IMR-90 (cell line): Measurements from ENCODE around the gene ARPC5. TPM values are rescaled to one million over a fixed set of nuclear protein-coding genes. Genes with fewer than 3 reads are reported as not detected.

Experiments
- ATAC-seq: fragments of 200-7000 bp; cut with Tn5 transposase; 2 replicates; pipeline ENCODE4 v1.9.1; 2020; ENCODE audit warnings: low read depth, mild to moderate bottlenecking, moderate library complexity
- BruUV-seq: library from RNA; stranded (reverse); fragments of 400-500 nt; replicated peaks from 2 replicates; lab custom pipeline; 2021; lab: Mats Ljungman, UMichigan
- CTCF ChIA-PET: fragments of 300-600 bp; formaldehyde crosslinking; extraction: SDS; loops from one replicate; lab custom pipeline; 2021; ENCODE audit warnings: antibody characterized with exemption; lab: Yijun Ruan, JAX
- POLR2A ChIA-PET: fragments of 300-600 bp; sonication (Branson Sonifier 250); formaldehyde crosslinking; loops from one replicate; lab custom pipeline; 2022; ENCODE audit warnings: antibody characterized with exemption; ENCODE audit not compliant: unreplicated experiment; lab: Charles Lee
- DNase-seq: peaks from one replicate; pipeline ENCODE4 v3.0.0; 2013
- H2AFZ ChIP-seq: replicated peaks from 2 replicates; pipeline ENCODE3; 2013; ENCODE audit warnings: low read length, mild to moderate bottlenecking; ENCODE audit not compliant: poor library complexity
- H2AK5ac ChIP-seq: 2 replicates; pipeline ENCODE4 v1.6.1; 2013; ENCODE audit warnings: low read depth, low read length, inconsistent platforms
- H2AK9ac ChIP-seq: replicated peaks from 2 replicates; pipeline ENCODE3; 2013; ENCODE audit warnings: mild to moderate bottlenecking, low read depth, low read length, moderate library complexity; ENCODE audit not compliant: poor library complexity
- H2BK120ac ChIP-seq: 2 replicates; pipeline ENCODE4 v1.6.1; 2013; ENCODE audit warnings: low read depth, low read length, inconsistent platforms
- H2BK15ac ChIP-seq: 3 replicates; pipeline ENCODE4 v1.6.1; 2013; ENCODE audit warnings: low read depth, low read length, inconsistent platforms
- H2BK20ac ChIP-seq: 2 replicates; pipeline ENCODE4 v1.6.1; 2013; ENCODE audit warnings: low read depth, mild to moderate bottlenecking, inconsistent platforms, low read length, moderate library complexity
- H2BK5ac ChIP-seq: 2 replicates; pipeline ENCODE4 v1.6.1; 2013; ENCODE audit warnings: mild to moderate bottlenecking, low read depth, low read length, inconsistent platforms; ENCODE audit not compliant: poor library complexity, severe bottlenecking
- H3K14ac ChIP-seq: replicated peaks from 2 replicates; pipeline ENCODE4 v1.6.1; 2013; ENCODE audit warnings: low read depth, low read length, inconsistent platforms
- H3K18ac ChIP-seq: 2 replicates; pipeline ENCODE4 v1.6.1; 2013; ENCODE audit warnings: low read depth, low read length, control low read depth
- H3K23ac ChIP-seq: 2 replicates; pipeline ENCODE4 v1.6.1; 2013; ENCODE audit warnings: low read depth, low read length, inconsistent platforms
- H3K27ac ChIP-seq: 2 replicates; pipeline ENCODE4 v1.5.1; 2013; ENCODE audit warnings: mild to moderate bottlenecking, control low read depth, low read length; ENCODE audit not compliant: insufficient read depth
- H3K27me3 ChIP-seq: 2 replicates; pipeline ENCODE4 v1.6.1; 2013; ENCODE audit warnings: low read length; ENCODE audit not compliant: control insufficient read depth, insufficient read depth
- H3K36me3 ChIP-seq: 2 replicates; pipeline ENCODE4 v1.6.1; 2013; ENCODE audit warnings: low read length, mixed read lengths; ENCODE audit not compliant: control insufficient read depth, insufficient read depth
- H3K4ac ChIP-seq: 2 replicates; pipeline ENCODE4 v1.6.1; 2013; ENCODE audit warnings: low read depth, low read length, inconsistent platforms
- H3K4me1 ChIP-seq: 2 replicates; pipeline ENCODE4 v1.6.1; 2013; ENCODE audit warnings: low read length, mixed read lengths; ENCODE audit not compliant: control insufficient read depth, insufficient read depth
- H3K4me2 ChIP-seq: 2 replicates; pipeline ENCODE4 v1.6.1; 2013; ENCODE audit warnings: low read depth, mild to moderate bottlenecking, control low read depth, low read length, moderate library complexity
- H3K4me3 ChIP-seq: 2 replicates; pipeline ENCODE4 v1.5.1; 2013; ENCODE audit warnings: low read depth, mild to moderate bottlenecking, control low read depth, low read length, moderate library complexity; ENCODE audit not compliant: insufficient read depth
- H3K56ac ChIP-seq: 2 replicates; pipeline ENCODE4 v1.6.1; 2013; ENCODE audit warnings: low read length, inconsistent platforms; ENCODE audit not compliant: insufficient read depth; ENCODE audit errors: extremely low read depth
- H3K79me1 ChIP-seq, 2 experiments: 2 replicates each; pipeline ENCODE4 v1.6.1; 2013; ENCODE audit warnings: low read length in 2 of 2, inconsistent platforms in 1 of 2, low read depth in 1 of 2
- H3K9ac ChIP-seq: 2 replicates; pipeline ENCODE4 v1.6.1; 2013; ENCODE audit warnings: low read depth, low read length, control low read depth
- H3K9me1 ChIP-seq: 2 replicates; pipeline ENCODE4 v1.6.1; 2013; ENCODE audit warnings: low read length, inconsistent platforms; ENCODE audit not compliant: insufficient read depth
- H3K9me3 ChIP-seq: 2 replicates; pipeline ENCODE4 v1.6.1; 2013; ENCODE audit warnings: low read length; ENCODE audit not compliant: control insufficient read depth, insufficient read depth
- H4K20me1 ChIP-seq: 2 replicates; pipeline ENCODE4 v1.6.1; 2013; ENCODE audit warnings: low read length, inconsistent platforms; ENCODE audit not compliant: insufficient read depth
- H4K5ac ChIP-seq: 2 replicates; pipeline ENCODE4 v1.6.1; 2013; ENCODE audit warnings: mild to moderate bottlenecking, low read depth, low read length, control low read depth
- H4K8ac ChIP-seq, 2 experiments: 2 replicates each; pipeline ENCODE4 v1.6.1; 2013; ENCODE audit warnings: low read depth in 2 of 2, low read length in 2 of 2, control low read depth in 1 of 2, inconsistent platforms in 1 of 2
- H4K91ac ChIP-seq: 2 replicates; pipeline ENCODE4 v1.6.1; 2013; ENCODE audit warnings: low read depth, low read length, inconsistent platforms; ENCODE audit not compliant: insufficient read depth
- MAZ ChIP-seq: IDR thresholded peaks from 2 replicates; pipeline ENCODE4 v1.6.1; 2012; ENCODE audit warnings: low read depth, mild to moderate bottlenecking, low read length, improper control_type of control experiment, moderate library complexity, borderline replicate concordance
- MXI1 ChIP-seq: IDR thresholded peaks from 2 replicates; pipeline ENCODE4 v1.6.1; 2012; ENCODE audit warnings: low read depth, mild to moderate bottlenecking, low read length, moderate library complexity, borderline replicate concordance
- NFE2L2 ChIP-seq: fragments of 150-350 bp; IDR thresholded peaks from 2 replicates; pipeline ENCODE4 v1.6.1; 2016; ENCODE audit warnings: low read depth, mild to moderate bottlenecking, low read length
- RFX5 ChIP-seq: IDR thresholded peaks from 2 replicates; pipeline ENCODE4 v1.8.0; 2012; ENCODE audit warnings: low read depth, mild to moderate bottlenecking, low read length, moderate library complexity
- WGBS, 2 experiments: methylation state at CpG; one replicate each; pipeline versions ENCODE4 v1.1.5 to v1.1.7; 2013; ENCODE audit warnings: missing lambda C conversion rate in 2 of 2; ENCODE audit not compliant: insufficient read length in 1 of 2; ENCODE audit errors: extremely low coverage in 2 of 2; 5-methylcytosine and 5-hydroxymethylcytosine counted together
- dilution Hi-C: fragments of 300-500 bp; cut with HindIII; formaldehyde crosslinking; loops from one replicate; pipeline ENCODE4 v1.14.3; 2018; ENCODE audit warnings: low sequenced_read_pairs; ENCODE audit not compliant: unreplicated experiment
- in situ Hi-C: fragments of 300-500 bp; cut with MboI; formaldehyde crosslinking; loops from 3 replicates; pipeline ENCODE4 v1.14.3; 2019; ENCODE audit warnings: low sequenced_read_pairs, inconsistent platforms, mixed read lengths
- intact Hi-C: fragments of 100-400 bp; cut with micrococcal nuclease; formaldehyde crosslinking; loops from 2 replicates; pipeline ENCODE4 v1.10.0; 2022
- polyA plus RNA-seq, 3 experiments: library from polyadenylated mRNA; depleted of rRNA; stranded (reverse); fragments of >200 nt; gene quantifications; 2 replicates each; pipeline ENCODE4 v1.2.3, GENCODE V29; 2012; ENCODE audit warnings: low replicate concordance in 1 of 3
- total RNA-seq: library from RNA; depleted of rRNA; stranded (reverse); fragments of >200 nt; gene quantifications from 2 replicates; pipeline ENCODE4 v1.2.3, GENCODE V29; 2012
- TF ChIP-seq, protein P1 (sequence below): conservative IDR thresholded peaks from 2 replicates; pipeline ENCODE4 v1.5.1; 2012; ENCODE audit warnings: mild to moderate bottlenecking, low read depth, low read length, improper control_type of control experiment
- TF ChIP-seq, protein P2 (sequence below): fragments of 150-350 bp; IDR thresholded peaks from 2 replicates; pipeline ENCODE4 v1.6.1; 2017; ENCODE audit warnings: mild to moderate bottlenecking, antibody characterized with exemption, low read length, low read depth

Gene ARPC5
- total and polyA plus RNA-seq, 2 of the 4 experiments (the other 2 are of a cell fraction) = 132 to 212 TPM

DNA sequence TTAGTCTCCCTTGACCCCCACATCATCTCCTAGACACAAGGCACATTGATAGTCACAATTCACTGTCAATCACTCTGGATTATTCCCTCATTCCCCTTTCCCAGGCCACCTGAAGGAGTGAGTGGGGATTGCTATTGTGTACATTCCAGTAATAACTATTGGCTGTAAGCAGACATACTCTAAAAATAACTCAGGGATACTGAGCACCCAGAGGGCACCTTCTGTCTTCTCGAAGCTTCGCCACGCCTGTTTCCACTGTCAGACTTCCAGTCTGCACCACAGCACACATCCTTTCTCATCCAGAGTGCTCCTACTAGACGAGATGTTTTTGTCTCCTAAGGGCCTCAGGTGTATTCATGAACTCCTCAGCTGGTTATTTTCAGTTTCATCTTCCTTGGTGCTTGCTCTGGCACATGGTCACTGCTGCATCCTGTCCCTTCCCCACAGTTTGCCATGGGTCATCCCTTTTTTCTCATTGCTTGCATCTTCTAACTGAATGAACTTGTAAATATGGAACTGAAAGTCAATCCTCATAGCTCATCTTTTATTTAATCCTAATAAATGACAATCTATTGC, 18.4 kb upstream of the ARPC5 start:
- ChIA-PET CTCF (interaction anchor here (0.5 to 4.2 kb wide), 2 partner anchors 262 to 731 kb away, joined by 3 to 55 read pairs; no protein-coding TSS in a partner anchor), POLR2A (no interaction called here)
- Histone ChIP-seq H3K9me1 (no peaks in the 10 kb centered on the region), H4K91ac (no peak overlapping the region), H2AK5ac (no peak overlapping the region; the same call in 1 of the 2 replicates), H2BK20ac (no peak overlapping the region), H3K4ac (no peak overlapping the region), H3K36me3 (no peaks in the 10 kb centered on the region), H3K4me2 (no peak overlapping the region), H2AFZ (no peak overlapping the region), H4K20me1 (no peaks in the 10 kb centered on the region), H3K18ac (no peak overlapping the region), H3K79me1 (peaks cover 2 to 5% of the 10 kb centered on the region in 2 experiments; a peak in 1 of 4 replicates), H2BK15ac (no peak overlapping the region), H2BK5ac (no peak overlapping the region), H3K27ac (no peak overlapping the region), H3K9ac (no peak overlapping the region), H3K14ac (no peak overlapping the region), H3K23ac (no peak overlapping the region), H4K8ac (no peak overlapping the region), H3K27me3 (no peaks in the 10 kb centered on the region), H3K4me1 (peaks cover 6% of the 10 kb centered on the region), H3K4me3 (no peak overlapping the region), H4K5ac (no peak overlapping the region), H3K9me3 (no peaks in the 10 kb centered on the region), H2AK9ac (no peak overlapping the region), H3K56ac (no peak overlapping the region), H2BK120ac (no peak overlapping the region)
- ATAC-seq (no peak), DNase-seq (no peak)
- no peak for TF ChIP-seq RFX5
- no peak for TF ChIP-seq MAZ
- TF ChIP-seq, protein P1, sequence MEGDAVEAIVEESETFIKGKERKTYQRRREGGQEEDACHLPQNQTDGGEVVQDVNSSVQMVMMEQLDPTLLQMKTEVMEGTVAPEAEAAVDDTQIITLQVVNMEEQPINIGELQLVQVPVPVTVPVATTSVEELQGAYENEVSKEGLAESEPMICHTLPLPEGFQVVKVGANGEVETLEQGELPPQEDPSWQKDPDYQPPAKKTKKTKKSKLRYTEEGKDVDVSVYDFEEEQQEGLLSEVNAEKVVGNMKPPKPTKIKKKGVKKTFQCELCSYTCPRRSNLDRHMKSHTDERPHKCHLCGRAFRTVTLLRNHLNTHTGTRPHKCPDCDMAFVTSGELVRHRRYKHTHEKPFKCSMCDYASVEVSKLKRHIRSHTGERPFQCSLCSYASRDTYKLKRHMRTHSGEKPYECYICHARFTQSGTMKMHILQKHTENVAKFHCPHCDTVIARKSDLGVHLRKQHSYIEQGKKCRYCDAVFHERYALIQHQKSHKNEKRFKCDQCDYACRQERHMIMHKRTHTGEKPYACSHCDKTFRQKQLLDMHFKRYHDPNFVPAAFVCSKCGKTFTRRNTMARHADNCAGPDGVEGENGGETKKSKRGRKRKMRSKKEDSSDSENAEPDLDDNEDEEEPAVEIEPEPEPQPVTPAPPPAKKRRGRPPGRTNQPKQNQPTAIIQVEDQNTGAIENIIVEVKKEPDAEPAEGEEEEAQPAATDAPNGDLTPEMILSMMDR = no peak
- no peak for TF ChIP-seq MXI1
- TF ChIP-seq, protein P2, sequence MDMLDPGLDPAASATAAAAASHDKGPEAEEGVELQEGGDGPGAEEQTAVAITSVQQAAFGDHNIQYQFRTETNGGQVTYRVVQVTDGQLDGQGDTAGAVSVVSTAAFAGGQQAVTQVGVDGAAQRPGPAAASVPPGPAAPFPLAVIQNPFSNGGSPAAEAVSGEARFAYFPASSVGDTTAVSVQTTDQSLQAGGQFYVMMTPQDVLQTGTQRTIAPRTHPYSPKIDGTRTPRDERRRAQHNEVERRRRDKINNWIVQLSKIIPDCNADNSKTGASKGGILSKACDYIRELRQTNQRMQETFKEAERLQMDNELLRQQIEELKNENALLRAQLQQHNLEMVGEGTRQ = no peak
- TF ChIP-seq NFE2L2 = no peak
- dilution Hi-C loops (loop anchor here (25.0 kb wide), 1 partner anchor 258 kb away; no protein-coding TSS in a partner anchor), intact Hi-C loops (loop anchor here (10.0 kb wide), 1 partner anchor 571 kb away; no protein-coding TSS in a partner anchor), in situ Hi-C loops (loop anchor here (5.0 to 25.0 kb wide), 2 partner anchors 258 to 1008 kb away; no protein-coding TSS in a partner anchor)
- no TSS peak for BruUV-seq
- 93% methylated on average over 3 of the region's 4 CpGs; no CpG with 5 or more reads in 1 of the 2 experiments for WGBS, 2 experiments
